Trophoblast cell (in vitro differentiated cells and primary cell): Measurements from ENCODE around the gene TEAD4.

Source experiments
- DNase-seq, 2 donors: peaks; one replicate each; pipeline ENCODE4 v3.0.0-alpha.2; 2016
- H2AFZ ChIP-seq: 2 replicates; pipeline ENCODE4 v1.6.1; 2013; ENCODE audit warnings: low read length, moderate library complexity, mild to moderate bottlenecking; ENCODE audit not compliant: insufficient read depth, poor library complexity
- H2AK5ac ChIP-seq: 2 replicates; pipeline ENCODE4 v1.6.1; 2013; ENCODE audit warnings: mild to moderate bottlenecking, low read length
- H2BK120ac ChIP-seq: 2 replicates; pipeline ENCODE4 v1.6.1; 2013; ENCODE audit warnings: low read length, mild to moderate bottlenecking, moderate library complexity; ENCODE audit not compliant: insufficient read depth, poor library complexity
- H2BK12ac ChIP-seq: 2 replicates; pipeline ENCODE4 v1.6.1; 2013; ENCODE audit warnings: mild to moderate bottlenecking, low read length, moderate library complexity
- H2BK5ac ChIP-seq: 2 replicates; pipeline ENCODE4 v1.6.1; 2013; ENCODE audit warnings: low read length, low read depth, moderate library complexity, mild to moderate bottlenecking; ENCODE audit not compliant: poor library complexity
- H3K14ac ChIP-seq: 2 replicates; pipeline ENCODE4 v1.6.1; 2013; ENCODE audit warnings: mild to moderate bottlenecking, low read length
- H3K18ac ChIP-seq: 2 replicates; pipeline ENCODE4 v1.6.1; 2013; ENCODE audit warnings: mild to moderate bottlenecking, low read length
- H3K23ac ChIP-seq: 2 replicates; pipeline ENCODE4 v1.6.1; 2013; ENCODE audit warnings: low read length
- H3K27ac ChIP-seq: 2 replicates; pipeline ENCODE4 v1.5.1; 2013; ENCODE audit warnings: low read depth, mild to moderate bottlenecking, inconsistent platforms, low read length, moderate library complexity
- H3K27me3 ChIP-seq: 2 replicates; pipeline ENCODE4 v1.6.1; 2013; ENCODE audit warnings: inconsistent platforms, mild to moderate bottlenecking, low read length, moderate library complexity; ENCODE audit not compliant: insufficient read depth
- H3K36me3 ChIP-seq, 2 experiments: 1 replicate in 1 of 2; 2 replicates in 1 of 2; pipeline ENCODE4 v1.6.1; 2013; ENCODE audit warnings: low read length in 2 of 2, mild to moderate bottlenecking in 2 of 2, moderate library complexity in 1 of 2; ENCODE audit not compliant: insufficient read depth in 2 of 2, control insufficient read depth in 1 of 2
- H3K4ac ChIP-seq: 2 replicates; pipeline ENCODE4 v1.6.1; 2013; ENCODE audit warnings: low read depth, mild to moderate bottlenecking, low read length, moderate library complexity
- H3K4me1 ChIP-seq, 2 experiments: 1 replicate in 1 of 2; 2 replicates in 1 of 2; pipeline ENCODE4 v1.6.1; 2013; ENCODE audit warnings: low read length in 2 of 2, mild to moderate bottlenecking in 2 of 2, moderate library complexity in 1 of 2; ENCODE audit not compliant: insufficient read depth in 2 of 2, control insufficient read depth in 1 of 2
- H3K4me2 ChIP-seq: 2 replicates; pipeline ENCODE4 v1.6.1; 2013; ENCODE audit warnings: inconsistent platforms, mild to moderate bottlenecking, low read length, moderate library complexity
- H3K4me3 ChIP-seq: 2 replicates; pipeline ENCODE4 v1.5.1; 2013; ENCODE audit warnings: mild to moderate bottlenecking, low read depth, low read length, inconsistent platforms
- H3K79me1 ChIP-seq: one replicate; pipeline ENCODE4 v1.6.1; 2013; ENCODE audit warnings: low read length
- H3K79me2 ChIP-seq: 2 replicates; pipeline ENCODE4 v1.6.1; 2013; ENCODE audit warnings: low read length, mild to moderate bottlenecking; ENCODE audit not compliant: control insufficient read depth, insufficient read depth, poor library complexity
- H3K9ac ChIP-seq: 2 replicates; pipeline ENCODE4 v1.6.1; 2013; ENCODE audit warnings: mild to moderate bottlenecking, low read length
- H3K9me3 ChIP-seq: 2 replicates; pipeline ENCODE4 v1.6.1; 2013; ENCODE audit warnings: low read depth, mild to moderate bottlenecking, control low read depth, inconsistent platforms, low read length; ENCODE audit not compliant: insufficient read depth
- H4K12ac ChIP-seq: 2 replicates; pipeline ENCODE4 v1.6.1; 2013; ENCODE audit warnings: low read depth, mild to moderate bottlenecking, low read length, moderate library complexity
- H4K8ac ChIP-seq: 2 replicates; pipeline ENCODE4 v1.6.1; 2013; ENCODE audit warnings: low read depth, mild to moderate bottlenecking, low read length, moderate library complexity
- H4K91ac ChIP-seq: one replicate; pipeline ENCODE4 v1.6.1; 2013; ENCODE audit warnings: low read depth, mild to moderate bottlenecking, low read length, moderate library complexity
- WGBS: extraction: QIAGEN DNeasy Blood & Tissue Kit; methylation state at CpG from one replicate; pipeline ENCODE4 v1.1.7; 2013; ENCODE audit warnings: missing lambda C conversion rate; ENCODE audit not compliant: insufficient read length, insufficient coverage; ENCODE audit errors: extremely low coverage; 5-methylcytosine and 5-hydroxymethylcytosine counted together

The TEAD4 gene

DNA sequence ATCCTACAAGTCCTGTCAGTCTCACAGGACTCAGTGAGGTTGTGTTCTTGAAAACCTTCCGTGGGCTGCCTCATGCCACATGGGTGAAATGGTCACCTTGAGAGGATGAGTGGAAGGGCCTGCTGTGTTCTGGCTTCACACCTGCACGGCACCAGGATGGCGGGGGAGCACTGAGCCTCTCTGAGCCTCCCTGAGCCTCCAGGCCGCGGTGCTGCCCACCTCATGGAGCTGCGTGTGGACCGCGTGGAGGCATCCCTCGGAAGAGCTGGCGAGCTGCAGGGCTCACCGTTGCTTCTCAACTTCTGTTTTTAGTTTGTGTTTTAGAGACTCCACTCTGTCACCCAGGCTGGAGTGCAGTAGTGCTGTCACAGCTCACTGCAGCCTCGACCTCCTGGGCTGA lies 56.2 kb downstream of the TEAD4 start:
- peaks cover 2% of the 10 kb centered on the region for H3K9me3 ChIP-seq
- no peaks in the 10 kb centered on the region for H3K4me1 ChIP-seq
- no peak overlapping the region for H4K12ac ChIP-seq
- no peaks in the 10 kb centered on the region for H3K27me3 ChIP-seq
- H3K9ac ChIP-seq, result no peak overlapping the region
- no peak overlapping the region for H4K91ac ChIP-seq
- no peak overlapping the region for H3K4ac ChIP-seq
- no peak overlapping the region for H3K27ac ChIP-seq
- H4K8ac ChIP-seq, result no peak overlapping the region
- H3K23ac ChIP-seq, result no peak overlapping the region
- no peak overlapping the region for H3K4me3 ChIP-seq
- no peak overlapping the region for H3K18ac ChIP-seq
- no peak for DNase-seq
- no CpG with 5 or more reads among the region's 12 CpGs for WGBS
- H2BK120ac ChIP-seq, result no peak overlapping the region
- H2AFZ ChIP-seq, result no peak overlapping the region
- no peak overlapping the region for H2BK12ac ChIP-seq
- peaks cover 55 to 57% of the 10 kb centered on the region in 2 experiments for H3K36me3 ChIP-seq
- no peaks in the 10 kb centered on the region for H3K79me1 ChIP-seq
- no peaks in the 10 kb centered on the region for H3K79me2 ChIP-seq
- H3K14ac ChIP-seq, result no peak overlapping the region
- H3K4me2 ChIP-seq, result no peak overlapping the region
- no peak overlapping the region for H2BK5ac ChIP-seq
- no peak overlapping the region for H2AK5ac ChIP-seq

DNA sequence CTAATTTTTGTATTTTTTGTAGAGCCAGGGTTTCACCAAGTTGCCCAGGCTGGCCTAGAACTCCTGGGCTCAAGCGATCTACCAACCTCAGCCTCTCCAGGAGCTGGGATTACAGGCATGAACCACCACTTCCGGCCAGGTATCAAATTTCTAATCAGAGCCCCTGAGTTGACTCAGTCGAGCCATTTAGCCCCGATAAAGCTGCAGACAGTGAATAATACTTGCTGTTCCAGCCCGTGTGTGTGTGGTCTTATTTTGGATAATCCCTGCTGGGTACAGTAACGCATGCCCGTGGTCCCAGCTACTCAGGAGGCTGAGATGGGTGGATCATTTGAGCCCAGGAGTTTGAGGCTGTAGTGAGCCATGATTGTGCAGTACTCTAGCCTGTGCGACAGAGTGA lies 57.0 kb downstream of the TEAD4 start:
- no peak overlapping the region for H3K4me2 ChIP-seq
- no CpG with 5 or more reads among the region's 8 CpGs for WGBS

GRCh38 chr12:3017281-3017680 lies 58.1 kb downstream of the TEAD4 start:
- no peak for DNase-seq
- H3K9ac ChIP-seq, result no peak overlapping the region

More for the DNA sequence above, 57.0 kb downstream of the TEAD4 start:
- Histone ChIP-seq H4K8ac (no peak overlapping the region), H4K91ac (no peak overlapping the region), H3K79me1 (no peaks in the 10 kb centered on the region), H3K79me2 (no peaks in the 10 kb centered on the region), H3K27ac (no peak overlapping the region), H3K4me3 (no peak overlapping the region), H2BK120ac (no peak overlapping the region), H3K9me3 (peaks cover 2% of the 10 kb centered on the region), H2AFZ (no peak overlapping the region), H4K12ac (no peak overlapping the region), H3K4me1 (no peaks in the 10 kb centered on the region), H2BK5ac (no peak overlapping the region), H3K14ac (no peak overlapping the region), H3K9ac (no peak overlapping the region), H3K36me3 (peaks cover 47 to 50% of the 10 kb centered on the region in 2 experiments), H3K27me3 (no peaks in the 10 kb centered on the region), H2AK5ac (no peak overlapping the region), H3K4ac (no peak overlapping the region), H3K18ac (no peak overlapping the region), H2BK12ac (no peak overlapping the region), H3K23ac (no peak overlapping the region)
- no peak for DNase-seq

DNA sequence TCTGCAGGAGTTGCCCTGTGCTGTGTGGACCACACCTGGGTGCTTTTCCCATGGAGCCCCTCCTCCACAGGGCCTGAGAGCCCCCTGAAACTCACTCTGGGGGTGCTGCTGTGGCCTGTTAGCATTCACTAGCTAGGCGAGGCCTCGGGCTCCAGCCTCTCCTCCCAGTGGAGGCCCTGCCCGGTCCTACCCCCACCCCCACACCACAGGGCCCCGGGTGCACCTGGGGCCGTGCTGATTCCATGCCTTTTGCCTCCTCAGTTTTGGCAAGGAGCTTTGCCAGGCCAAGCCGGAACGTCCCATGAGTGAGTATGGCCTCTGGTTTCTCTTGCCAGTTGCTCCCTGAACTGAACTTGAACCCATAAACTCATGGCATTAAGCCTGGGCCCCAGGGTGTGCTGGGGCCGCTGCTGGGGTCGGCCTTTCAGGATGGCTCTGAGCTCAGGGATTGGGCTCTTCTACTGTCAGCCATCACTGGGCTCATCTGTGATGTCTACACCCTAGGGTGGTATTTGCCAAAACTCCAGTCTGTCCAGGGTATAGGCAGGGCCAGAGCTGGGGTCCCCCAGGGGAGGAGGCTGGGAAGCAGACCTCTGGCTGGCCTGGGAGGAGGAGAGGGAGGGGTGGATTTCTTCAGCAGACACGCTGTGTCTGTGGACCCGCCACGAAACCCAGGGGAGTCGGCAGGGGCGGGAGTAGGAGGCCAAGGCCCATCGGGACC lies 59.2 kb downstream of the TEAD4 start:
- Histone ChIP-seq H3K14ac (no peak overlapping the region), H4K8ac (no peak overlapping the region), H4K12ac (no peak overlapping the region), H3K27me3 (no peaks in the 10 kb centered on the region), H3K79me1 (no peaks in the 10 kb centered on the region), H3K23ac (no peak overlapping the region), H2BK5ac (no peak overlapping the region), H3K9me3 (no peaks in the 10 kb centered on the region), H2AK5ac (no peak overlapping the region), H3K27ac (no peak overlapping the region), H3K4me2 (no peak overlapping the region), H3K18ac (no peak overlapping the region), H3K79me2 (no peaks in the 10 kb centered on the region), H3K4me3 (no peak overlapping the region), H2AFZ (no peak overlapping the region), H3K9ac (no peak overlapping the region), H2BK120ac (no peak overlapping the region), H2BK12ac (no peak overlapping the region), H3K4me1 (no peaks in the 10 kb centered on the region), H4K91ac (no peak overlapping the region), H3K4ac (no peak overlapping the region), H3K36me3 (peaks cover 54 to 57% of the 10 kb centered on the region in 2 experiments)
- no CpG with 5 or more reads among the region's 15 CpGs for WGBS
- no peak for DNase-seq

More at GRCh38 chr12:3017281-3017680, 58.1 kb downstream of the TEAD4 start:
- Histone ChIP-seq H3K79me1 (no peaks in the 10 kb centered on the region), H3K23ac (no peak overlapping the region), H3K4me2 (no peak overlapping the region), H3K79me2 (no peaks in the 10 kb centered on the region), H3K4me3 (no peak overlapping the region), H3K4me1 (no peaks in the 10 kb centered on the region), H2BK120ac (no peak overlapping the region), H3K9me3 (no peaks in the 10 kb centered on the region), H4K12ac (no peak overlapping the region), H2AK5ac (no peak overlapping the region), H3K36me3 (peaks cover 54 to 55% of the 10 kb centered on the region in 2 experiments), H4K8ac (no peak overlapping the region), H3K27ac (no peak overlapping the region), H3K18ac (no peak overlapping the region), H3K27me3 (no peaks in the 10 kb centered on the region), H2AFZ (no peak overlapping the region), H3K4ac (no peak overlapping the region), H4K91ac (no peak overlapping the region), H3K14ac (no peak overlapping the region), H2BK12ac (no peak overlapping the region), H2BK5ac (no peak overlapping the region)
- no CpG with 5 or more reads among the region's 11 CpGs for WGBS
